ENCODE measurements around the gene TXNL4A.
"Not testable (repeated sequence)": the region's sequence is repeated elsewhere in the genome, so short reads cannot be mapped to it uniquely, and the experiment has no call there.

Gene TXNL4A, protein sequence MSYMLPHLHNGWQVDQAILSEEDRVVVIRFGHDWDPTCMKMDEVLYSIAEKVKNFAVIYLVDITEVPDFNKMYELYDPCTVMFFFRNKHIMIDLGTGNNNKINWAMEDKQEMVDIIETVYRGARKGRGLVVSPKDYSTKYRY

DNA sequence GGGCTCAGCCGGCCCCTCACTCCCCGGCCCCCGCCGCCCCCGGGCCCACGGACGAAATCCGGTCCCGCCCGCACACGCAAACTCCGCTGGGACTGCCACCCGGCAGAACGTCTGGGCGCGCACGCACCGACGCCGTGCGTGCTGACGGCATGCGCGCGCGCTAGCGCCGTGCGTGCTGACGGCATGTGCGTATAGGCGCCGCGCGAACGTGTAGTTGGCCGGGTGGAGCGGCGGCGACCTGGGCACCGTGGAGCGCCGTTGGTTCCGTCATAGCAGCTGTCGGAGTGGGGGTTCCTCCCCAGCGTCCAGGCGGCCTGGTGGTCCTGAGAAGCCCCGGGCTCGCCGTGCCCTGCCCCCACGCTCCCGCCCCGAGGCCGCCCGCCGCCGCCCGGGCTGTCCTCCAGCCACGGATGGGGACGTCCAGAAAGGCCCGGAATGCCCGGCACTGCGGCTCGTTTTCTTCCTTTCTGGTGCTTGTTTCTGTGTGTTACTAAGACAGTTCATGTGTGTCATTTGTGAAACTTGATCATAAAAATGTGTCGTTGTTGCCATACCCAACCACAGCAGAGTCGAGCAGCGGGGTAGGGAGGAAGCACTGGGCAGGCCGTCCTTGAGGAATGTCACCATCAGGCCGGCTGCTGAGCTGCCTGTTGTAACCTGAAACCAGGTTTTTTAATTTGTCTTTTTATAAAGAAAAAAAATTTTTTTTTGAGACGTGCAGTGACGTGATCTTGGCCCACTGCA lies at the start of gene TXNL4A:
TXNL4A (minus strand) TSS at position 113 of the 744 bp plus-strand sequence. CDS start 171 bp downstream, outside the sequence.
- peak; percentile 91 for DNase-seq

DNA sequence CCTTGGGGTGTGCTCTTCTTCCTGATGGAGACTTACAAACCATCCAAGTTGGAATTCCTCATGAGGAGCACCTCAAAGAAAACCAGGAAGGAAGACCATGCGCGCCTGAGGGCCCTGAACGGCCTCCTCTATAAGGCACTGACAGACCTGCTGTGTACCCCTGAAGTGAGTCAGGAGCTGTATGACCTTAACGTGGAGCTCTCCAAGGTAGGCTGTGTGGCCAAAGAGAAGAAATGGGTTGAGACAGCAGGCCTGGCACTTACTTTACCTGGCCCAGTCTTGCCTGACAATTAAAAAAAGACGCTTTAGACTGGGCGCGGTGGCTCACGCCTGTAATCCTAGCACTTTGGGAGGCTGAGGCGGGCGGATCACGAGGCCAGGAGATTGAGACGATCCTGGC lies 48.9 kb upstream of the TXNL4A start:
- no peak for DNase-seq

DNA sequence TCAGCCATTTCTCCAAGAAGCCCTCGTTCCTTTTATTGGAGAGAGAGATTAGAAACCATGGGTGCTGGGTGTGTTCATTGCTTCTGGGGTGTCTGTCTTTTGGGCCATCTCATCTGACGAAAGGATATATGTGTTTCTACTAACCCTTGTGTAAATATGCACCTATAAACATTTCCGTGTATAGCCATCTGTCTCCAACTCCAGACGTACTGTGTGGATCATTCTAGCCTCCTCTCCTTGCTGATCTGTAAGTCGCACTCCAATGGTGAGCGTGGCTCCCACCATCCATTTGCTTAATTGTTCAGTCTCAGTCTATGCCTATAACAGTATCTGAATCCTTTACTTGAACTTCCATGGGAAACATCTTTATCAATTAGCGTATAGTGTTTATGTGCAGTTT lies 47.6 kb upstream of the TXNL4A start:
- no peak for DNase-seq

DNA sequence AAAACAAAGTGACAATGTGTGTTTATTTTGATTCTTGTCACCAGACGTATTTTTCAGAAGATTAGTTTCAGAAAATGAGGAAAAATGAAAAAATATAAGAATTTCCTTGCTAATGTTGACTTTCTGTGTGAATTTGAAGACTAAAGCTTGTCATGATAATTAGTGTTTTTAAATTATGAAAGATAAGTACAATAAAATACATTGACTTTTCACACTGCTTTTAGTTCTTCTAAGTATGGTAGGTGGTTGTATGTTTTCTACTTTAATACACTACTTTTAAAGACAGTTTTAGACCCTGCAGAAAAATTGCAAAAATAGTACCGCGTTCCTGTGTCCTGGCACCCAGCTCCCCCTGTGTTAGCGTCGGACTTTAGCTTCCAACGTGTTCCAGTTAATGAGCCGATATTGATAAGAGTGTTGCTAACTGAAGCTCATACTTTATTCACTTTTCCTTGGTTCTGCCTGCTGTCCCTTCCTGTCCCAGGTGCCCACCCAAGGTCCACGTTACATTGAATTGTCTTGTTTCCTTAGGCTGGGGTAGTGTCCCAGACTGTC lies 46.6 kb upstream of the TXNL4A start:
- DNase-seq, result no peak

DNA sequence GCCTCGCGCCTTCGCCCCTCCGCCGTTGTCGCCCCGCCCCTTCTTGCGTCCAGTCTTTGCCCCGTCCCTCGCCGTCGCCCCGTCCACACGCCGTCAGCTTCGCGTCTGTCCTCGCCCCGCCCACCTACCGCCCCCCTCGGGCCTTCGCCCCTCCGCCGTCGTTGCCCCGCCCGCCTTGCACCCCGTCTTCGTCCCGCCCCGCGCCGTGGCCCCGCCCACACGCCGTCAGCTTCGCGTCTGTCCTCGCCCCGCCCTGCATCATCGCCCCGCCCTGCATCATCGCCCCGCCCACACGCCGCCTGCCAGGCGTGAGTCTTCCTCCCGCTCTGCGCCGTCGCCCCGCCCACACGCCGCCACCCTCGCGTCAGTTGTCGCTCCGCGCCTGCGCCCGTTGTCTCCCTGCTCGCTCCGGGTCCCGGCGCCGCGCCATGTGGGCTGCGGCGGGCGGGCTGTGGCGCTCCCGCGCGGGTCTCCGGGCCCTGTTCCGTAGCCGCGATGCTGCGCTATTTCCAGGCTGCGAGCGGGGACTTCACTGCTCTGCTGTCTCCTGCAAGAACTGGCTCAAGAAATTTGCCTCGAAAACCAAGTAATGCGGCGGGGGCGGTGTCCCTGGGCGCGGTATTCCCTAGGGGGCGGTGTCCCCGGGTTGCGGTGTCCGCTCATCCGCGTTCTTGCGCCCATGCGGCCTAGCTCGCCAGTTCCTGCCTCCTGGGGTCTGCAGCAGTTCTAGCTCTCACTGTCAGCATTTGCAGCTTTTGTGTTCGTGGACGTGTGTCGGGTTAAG lies 45.9 kb upstream of the TXNL4A start, which contains the start of gene RBFA:
RBFA (plus strand) TSS at position 367 of the 784 bp plus-strand sequence; CDS start at position 429, 62 bp downstream.
- DNase-seq, result peak; percentile 100

DNA sequence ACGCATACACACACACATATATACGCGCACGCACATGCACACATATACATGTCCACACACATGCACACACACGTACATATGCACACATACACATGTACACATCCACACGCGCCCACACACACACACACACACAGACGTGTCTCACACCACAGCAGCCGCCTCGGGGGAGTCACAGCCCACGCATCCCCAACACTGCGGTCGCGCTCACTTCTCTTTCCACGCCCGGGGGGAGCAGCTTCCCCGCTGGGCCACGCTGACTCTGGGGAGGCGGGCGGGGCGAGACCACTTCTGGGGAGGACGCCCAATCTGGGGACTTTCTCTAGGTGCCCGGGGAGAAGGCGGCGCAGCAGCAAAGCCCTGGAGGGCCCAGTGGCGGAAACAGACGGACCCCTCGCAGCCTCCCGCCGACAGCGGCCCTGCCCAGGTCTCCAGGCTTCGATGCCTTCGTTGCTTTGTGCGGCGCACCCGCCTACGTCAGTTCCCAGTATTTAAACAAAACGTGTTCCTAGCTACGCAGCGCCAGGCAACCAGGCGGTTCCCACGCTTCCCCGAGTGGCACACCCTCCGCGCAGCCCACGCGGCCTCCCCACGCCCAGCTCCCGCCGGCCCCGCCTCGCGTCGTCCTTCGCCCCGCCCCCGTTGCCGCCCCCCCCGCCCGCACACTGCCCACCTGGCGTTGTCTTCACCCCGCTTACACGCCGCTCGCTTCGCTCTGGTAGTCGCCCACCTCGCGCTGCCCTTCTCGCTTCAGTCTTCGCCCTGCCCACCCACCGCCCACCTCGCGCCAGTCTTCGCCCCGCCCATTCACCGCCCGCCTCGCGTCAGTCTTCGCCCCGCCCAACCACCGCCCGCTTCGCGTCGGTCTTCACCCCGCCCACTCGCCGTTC lies 45.1 kb upstream of the TXNL4A start:
- DNase-seq, result no peak

DNA sequence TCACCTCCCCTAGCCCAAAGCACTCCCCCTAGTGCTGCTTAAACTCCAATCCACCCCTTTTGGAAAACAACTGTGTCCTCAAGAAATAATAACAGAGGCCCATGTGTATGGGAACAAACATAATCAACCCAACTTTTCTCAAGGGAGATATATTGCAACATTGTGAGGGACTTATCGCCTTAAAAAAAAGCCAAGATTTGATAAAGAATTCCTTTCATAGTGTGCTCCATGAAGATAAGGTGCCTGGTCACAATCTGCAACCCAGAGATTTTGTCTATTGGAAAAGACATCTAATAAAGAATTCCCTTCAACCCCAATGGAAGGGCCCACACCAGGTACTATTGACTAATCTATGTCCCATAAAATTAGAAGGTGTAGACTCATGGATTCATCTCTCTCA lies 41.3 kb upstream of the TXNL4A start:
- no peak for DNase-seq

DNA sequence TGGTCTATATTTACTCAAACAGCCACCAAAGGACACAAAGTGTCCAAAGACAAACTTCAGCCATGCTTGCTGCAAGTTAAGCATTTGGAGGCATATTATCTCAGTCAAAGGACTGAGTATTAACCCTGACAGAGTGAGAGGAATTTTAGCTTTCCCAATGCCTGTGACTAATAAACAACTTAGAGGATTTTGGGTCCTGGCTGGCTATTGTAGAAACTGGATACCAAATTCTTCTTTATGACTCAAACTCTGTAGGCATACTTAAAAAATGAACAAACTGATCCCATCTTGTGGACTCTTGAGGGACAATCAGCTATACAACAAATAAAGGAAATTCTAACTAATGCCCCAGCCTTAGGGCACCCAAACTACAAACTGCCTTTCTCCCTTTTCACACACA lies 39.4 kb upstream of the TXNL4A start:
- DNase-seq, result not testable (repeated sequence)

DNA sequence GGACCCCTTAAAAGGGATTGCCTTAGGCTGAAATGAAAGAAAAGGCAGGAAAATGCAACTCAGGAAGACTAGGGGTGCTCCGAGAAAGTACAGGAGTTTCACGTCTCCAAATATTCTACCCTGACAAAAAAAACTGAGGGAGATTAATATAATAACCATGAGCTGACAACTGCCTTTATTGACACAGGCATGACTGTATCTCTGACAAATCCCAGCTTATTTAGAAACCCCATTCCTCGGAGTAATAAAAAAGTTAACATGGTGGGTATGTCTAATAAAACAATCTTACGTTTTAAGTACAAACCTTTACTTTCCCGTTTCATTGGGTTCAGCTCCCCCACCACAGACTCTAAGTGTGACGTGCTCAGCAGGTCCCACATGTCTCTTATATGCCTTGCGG lies 38.0 kb upstream of the TXNL4A start:
- no peak for DNase-seq

DNA sequence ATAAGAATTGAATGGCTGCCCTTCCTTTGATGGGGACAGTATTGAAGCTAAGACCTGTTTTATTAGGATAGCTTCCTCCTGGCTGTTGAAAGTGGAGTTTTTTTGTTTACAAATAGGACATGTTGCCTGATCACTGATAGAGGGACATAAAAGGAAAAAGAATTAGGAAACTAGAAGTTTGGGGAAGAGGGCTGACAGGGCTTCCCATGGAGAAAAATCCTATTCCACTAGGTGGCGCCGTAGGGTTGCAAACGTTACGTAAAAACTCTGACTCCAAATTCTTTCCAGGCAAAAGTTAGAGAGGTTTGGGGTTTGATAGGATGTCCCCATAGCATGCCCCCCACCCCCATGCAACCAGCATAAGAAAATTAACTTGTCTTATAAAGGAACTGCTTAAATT lies 34.8 kb upstream of the TXNL4A start:
- DNase-seq, result no peak

DNA sequence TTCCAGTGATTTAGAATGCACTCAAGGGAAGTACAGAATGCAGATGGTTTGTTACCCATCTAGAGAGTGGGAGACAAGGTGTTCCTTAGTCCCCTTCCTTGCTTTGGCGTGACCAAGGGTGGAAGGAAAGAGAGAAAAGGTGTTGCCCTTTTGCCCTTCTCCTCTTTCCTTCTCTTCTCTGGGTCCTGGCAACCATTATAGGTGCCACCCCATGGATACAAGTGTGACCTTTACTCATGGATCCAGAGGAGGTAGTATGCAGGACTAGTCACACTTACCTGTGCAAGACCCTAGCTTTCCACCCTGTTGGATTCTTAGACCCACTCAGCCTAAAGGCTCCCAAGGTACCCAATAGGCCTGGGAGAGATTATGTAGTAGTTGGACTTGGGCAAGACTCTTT lies 34.2 kb upstream of the TXNL4A start:
- DNase-seq, result no peak

DNA sequence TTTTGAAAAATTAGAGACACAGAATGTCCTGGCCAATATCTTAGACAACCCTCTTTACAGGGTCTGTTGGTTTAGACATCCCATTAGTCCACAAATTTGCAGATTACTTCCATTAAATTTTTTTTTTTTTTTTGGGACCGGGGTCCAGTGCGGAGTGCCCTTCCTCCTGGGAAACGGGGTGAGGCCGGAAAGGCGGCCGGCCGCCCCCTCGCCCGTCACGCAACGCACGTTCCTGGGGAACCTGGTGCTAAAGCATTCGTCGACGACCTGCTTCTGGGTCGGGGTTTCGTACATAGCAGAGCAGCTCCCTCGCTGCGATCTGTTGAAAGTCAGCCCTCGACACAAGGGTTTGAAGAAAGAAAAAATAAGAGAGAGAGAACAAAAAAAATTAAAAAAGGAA lies 24.4 kb upstream of the TXNL4A start:
- no peak for DNase-seq

DNA sequence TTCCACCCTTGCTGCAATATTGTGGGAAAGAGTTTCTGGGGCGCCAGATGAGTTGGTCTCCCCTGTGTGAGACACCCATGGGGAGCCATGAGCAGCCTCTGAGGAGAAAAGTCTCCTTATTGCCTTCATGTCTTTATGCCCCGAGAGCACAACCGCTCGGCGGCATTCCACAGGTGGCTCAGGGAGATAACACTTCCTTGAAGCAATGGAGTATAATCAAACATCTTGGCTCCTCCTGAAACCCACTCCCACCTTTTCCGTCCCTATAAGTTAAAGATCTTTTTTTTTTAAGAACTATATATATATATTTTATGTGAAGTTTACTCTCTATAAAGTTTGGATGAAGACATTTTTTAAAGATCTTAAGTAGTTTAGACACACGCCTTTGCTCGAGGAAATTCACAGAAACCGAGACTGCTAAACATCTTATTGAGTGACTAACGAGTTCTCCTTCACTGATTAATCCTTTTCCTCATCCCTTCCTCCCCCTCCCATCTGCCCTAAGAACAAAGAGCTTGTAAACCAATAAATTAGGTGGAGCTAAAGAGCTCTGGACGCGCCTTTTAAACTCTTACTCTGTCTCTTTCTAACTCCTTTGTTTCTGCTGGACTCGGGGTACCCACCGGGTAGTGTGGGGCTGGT lies 23.3 kb upstream of the TXNL4A start:
- not testable (repeated sequence) for DNase-seq

DNA sequence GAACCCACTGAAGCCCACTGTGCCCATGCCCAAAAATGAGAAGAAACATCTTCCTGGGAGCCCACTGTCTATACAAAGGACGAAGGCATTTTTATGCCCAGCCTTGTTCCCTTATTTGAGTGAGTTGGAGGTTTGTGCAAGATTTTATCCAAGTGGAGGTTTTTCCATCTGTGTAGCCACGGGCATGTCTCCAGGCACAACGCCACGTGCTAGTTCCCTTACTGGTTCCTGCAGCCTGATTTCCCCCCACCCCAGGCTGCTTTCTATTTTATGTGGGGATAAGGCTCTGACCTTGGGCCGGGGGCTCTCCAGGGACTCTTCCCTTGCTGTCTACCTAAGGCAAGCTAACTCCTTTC lies 22.2 kb upstream of the TXNL4A start:
- no peak for DNase-seq

DNA sequence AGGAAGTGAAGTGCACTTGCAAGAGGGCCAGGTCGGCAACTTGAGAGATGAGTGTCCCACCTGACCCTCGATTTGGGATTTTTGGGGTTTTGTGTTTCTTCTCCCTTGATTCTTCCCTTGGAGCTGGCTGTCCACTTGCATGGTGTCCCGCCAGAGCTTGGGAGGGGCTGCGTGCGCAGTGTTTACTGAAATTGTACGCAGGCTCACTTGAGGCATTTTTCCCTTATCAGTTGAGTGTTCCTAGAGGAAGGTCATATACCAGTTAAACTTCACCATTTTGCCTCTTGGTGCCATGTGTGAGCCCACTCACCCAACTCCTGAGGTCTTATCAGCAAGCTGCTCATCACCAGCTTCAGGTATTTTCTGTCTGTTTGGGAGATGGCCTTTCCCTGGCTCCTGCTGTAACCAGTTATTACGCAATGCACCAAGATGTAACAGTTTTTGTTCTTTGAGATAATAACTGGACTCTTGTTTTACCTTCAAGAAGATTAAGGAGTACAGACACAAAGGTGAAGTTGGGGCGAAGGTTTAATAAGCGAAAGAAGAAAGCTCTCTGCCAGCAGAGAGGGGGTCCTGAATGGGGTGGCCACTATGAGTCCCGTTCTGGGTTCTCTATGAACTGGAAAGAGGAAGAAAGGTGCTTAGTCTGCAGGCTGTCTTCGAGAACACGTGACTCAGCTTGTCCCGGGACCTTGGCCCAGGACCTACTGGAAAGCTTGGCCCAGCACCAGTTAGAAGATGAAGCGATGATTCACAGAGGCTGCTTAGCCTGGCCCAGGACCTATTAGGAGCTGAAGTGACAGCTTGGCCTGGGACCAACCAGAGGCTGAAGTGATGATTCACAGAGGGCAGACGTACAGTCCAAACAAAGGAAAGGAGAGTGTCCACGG lies 21.5 kb upstream of the TXNL4A start:
- no peak for DNase-seq

DNA sequence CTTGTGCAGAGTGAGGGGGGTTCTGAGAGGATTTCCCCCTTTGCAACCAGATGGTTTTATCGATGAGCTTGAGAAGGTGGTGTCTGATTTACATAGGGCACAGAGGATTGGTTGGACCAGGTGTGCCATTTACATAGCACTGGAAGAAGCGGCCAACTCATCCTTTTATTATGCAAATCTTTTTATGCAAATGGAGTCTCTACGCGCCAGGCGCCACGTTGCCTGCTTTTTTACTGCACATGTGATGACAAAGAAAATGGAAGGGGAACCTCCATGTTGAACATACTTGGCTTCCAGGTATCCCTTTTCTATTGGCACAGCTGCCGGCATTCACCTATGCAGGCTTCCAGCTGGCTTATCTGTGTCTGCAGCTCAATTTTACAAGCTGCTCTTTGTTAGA lies 18.4 kb upstream of the TXNL4A start:
- no peak for DNase-seq

DNA sequence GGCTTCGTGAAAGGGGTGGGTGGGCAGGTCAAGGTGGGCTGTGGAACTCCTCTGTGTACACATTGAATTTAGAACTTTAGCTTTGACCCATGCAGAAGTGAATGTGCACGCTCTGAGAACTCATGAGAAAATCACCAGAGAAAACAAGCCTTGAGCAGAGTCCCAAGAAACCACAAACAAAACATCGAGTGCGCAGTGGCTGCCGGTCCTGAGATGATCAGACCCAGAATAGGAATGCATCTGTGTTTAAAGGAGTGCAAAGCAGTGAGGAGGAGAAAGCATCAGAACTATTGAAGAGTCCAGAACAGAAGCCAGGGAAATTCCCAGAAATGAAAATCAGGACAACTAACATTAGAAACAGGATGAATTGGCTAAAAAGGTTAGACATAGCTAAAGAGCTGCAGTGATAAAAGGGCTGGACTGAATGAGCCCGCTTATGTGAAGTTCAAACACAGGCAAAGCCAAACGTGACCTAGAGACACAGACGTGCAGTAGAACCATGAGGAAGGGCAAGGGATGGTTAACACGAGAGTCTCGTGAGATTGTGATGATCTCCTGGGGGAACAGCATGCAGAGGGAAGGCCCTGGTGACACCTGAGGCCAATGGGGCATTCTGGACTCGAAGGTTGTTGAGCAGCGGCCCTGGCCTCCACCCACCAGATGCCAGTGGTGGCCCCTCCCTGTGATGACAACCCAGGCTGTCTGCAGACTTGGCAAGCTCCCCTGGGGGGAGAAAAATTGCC lies 16.4 kb upstream of the TXNL4A start:
- no peak for DNase-seq

DNA sequence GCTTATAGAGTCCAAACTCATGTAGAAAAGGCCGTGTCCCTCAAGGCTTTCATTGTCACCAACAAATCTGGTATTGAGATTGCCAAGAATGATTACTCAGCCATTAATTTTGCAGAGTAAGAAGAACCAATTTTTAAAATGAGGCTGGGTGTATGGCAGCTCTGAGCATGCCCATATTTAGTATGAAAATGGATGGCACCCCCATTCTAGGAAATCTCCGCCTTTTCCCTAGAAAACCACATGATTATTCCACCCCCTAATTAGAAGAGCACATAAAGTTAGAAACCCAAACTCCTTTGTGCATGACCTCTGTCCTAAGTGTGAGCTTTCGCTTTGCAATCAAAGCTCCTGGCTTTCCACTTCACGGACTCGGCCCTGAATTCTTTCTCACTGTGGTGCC lies 14.1 kb upstream of the TXNL4A start:
- DNase-seq, result no peak

DNA sequence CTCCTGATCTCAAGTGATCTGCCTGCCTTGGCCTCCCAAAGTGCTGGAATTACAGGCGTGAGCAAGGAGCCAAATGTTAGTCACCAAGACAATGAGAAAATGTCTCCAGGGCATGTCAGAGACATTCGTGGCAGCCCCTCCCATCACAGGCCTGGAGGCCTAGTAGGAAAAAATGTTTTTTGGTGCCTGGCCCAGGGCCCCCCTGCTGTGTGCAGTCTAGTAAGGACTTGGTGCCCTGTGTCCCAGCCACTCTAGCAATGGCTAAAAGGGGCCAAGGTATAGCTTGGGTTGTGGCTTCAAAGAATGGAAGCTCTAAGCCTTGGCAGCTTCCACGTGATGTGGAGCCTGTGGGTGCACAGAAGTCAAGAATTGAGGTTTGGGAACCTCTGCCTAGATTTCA lies 12.5 kb upstream of the TXNL4A start:
- no peak for DNase-seq

DNA sequence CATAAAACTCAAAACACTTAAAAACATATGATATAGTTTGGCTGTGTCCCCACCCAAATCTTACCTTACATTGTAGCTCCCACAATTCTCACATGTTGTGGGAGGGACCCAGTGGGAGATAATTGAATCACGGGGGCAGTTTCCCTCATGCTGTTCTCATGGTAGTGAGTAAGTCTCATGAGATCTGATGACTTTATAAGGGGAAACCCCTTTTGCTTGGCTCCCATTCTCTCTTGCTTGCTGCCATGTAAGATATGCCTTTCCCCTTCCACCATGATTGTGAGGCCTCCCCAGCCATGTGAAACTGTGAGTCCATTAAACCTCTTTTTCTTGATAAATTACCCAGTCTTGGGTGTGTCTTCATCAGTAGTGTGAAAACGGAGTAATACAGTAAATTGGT lies 11.3 kb upstream of the TXNL4A start:
- DNase-seq, result not testable (repeated sequence)
